Activated CD8-positive, alpha-beta memory T cell treated with anti-CD3 and anti-CD28 coated beads for 48 hours (primary cell): ENCODE results near the gene SPCS3.
"Not testable (repeated sequence)": the region's sequence is repeated elsewhere in the genome, so short reads cannot be mapped to it uniquely, and the experiment has no call there.

Source experiments
- DNase-seq, 3 experiments: peaks; one replicate each; pipeline ENCODE4 v3.0.0-alpha.2; 2020; ENCODE audit warnings: low read depth in 2 of 3, low spot score in 2 of 3

SPCS3 gene

GRCh38 chr4:176342384-176342783 lies 22.6 kb downstream of the SPCS3 start:
- DNase-seq, result no peak

- no peak for DNase-seq
Measured at GRCh38 chr4:176343286-176343685, 23.5 kb downstream of the SPCS3 start.

GRCh38 chr4:176345346-176345745 lies 25.6 kb downstream of the SPCS3 start:
- not testable (repeated sequence) for DNase-seq

GRCh38 chr4:176346836-176347235 lies 27.1 kb downstream of the SPCS3 start:
- not testable (repeated sequence) for DNase-seq

GRCh38 chr4:176350671-176351070 lies 30.9 kb downstream of the SPCS3 start:
- DNase-seq, result no peak

- DNase-seq, result no peak
Measured at GRCh38 chr4:176354884-176355283, 35.1 kb downstream of the SPCS3 start.

GRCh38 chr4:176357359-176358082 lies 37.8 kb downstream of the SPCS3 start:
- no peak for DNase-seq

- DNase-seq, result no peak
Measured at GRCh38 chr4:176358083-176358469, 38.3 kb downstream of the SPCS3 start.

- no peak for DNase-seq
Measured at GRCh38 chr4:176359590-176359989, 39.8 kb downstream of the SPCS3 start.

GRCh38 chr4:176360446-176360845 lies 40.7 kb downstream of the SPCS3 start:
- no peak for DNase-seq

- no peak for DNase-seq
Measured at GRCh38 chr4:176363072-176363471, 43.3 kb downstream of the SPCS3 start.

GRCh38 chr4:176367771-176368465 lies 48.2 kb downstream of the SPCS3 start:
- DNase-seq, result no peak

- DNase-seq, result no peak
Measured at GRCh38 chr4:176376032-176376614, 56.4 kb downstream of the SPCS3 start.

GRCh38 chr4:176377780-176378179 lies 58.0 kb downstream of the SPCS3 start:
- DNase-seq, result no peak

- DNase-seq, result no peak
Measured at GRCh38 chr4:176380352-176381157, 60.8 kb downstream of the SPCS3 start.
